Measurements from ENCODE around the gene HYLS1. TPM values are rescaled to one million over a fixed set of nuclear protein-coding genes. Genes with fewer than 3 reads are reported as not detected.
"Not testable (repeated sequence)": the region's sequence is repeated elsewhere in the genome, so short reads cannot be mapped to it uniquely, and the experiment has no call there.

Gene HYLS1
- total RNA-seq, 1 donor from 2014 or later, result 12.5 TPM

DNA sequence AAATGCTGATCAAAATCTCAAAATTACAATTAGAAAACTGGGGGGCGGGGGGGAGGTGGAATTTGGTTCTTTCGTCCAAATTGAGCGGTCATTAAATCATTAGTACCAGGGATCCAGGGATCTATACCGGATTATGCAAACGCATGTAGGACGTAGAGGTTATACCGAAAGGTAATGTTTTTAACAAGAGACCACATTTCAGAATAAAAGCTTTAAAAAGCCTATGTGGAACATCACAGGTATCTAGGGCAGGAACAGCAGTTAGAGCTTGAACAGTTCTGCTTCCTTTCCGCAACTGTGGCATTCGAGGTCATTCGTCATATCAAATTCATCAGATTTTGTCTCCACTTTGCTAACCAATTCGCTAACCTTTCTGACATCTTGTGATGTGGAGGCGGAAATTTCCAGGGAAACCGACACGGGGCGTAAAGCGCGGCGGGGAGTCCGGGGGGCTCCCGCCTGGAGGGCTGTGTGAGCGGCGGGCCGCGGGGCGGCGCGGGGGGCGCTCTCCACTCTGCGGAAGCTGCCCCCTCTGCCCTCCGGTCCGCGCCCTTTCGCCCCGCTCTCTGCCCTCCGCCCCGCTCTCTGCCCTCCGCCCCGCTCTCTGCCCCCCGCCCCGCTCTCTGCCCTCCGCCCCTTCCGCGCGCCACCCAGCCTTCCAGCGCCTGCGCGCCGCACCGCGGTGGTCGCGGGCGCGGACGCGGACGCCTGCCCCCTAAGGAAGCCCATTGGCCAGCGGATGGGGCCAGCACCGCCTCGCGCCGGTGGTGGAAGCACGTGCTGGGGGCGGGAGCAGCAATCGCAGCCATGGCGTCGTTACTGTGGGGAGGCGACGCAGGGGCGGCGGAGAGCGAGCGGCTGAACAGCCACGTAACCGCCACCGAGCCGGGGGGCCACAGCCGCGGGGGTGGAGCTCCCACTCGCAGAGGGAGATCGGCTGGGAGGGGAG, 16.5 kb downstream of the HYLS1 start, which contains the start of gene DDX25:
Gene DDX25, plus strand, starts transcription at position 798 of the 949 bp plus-strand sequence. Its CDS starts 10 bp downstream, at position 808.
- DNase-seq, result peak; percentile 75

DNA sequence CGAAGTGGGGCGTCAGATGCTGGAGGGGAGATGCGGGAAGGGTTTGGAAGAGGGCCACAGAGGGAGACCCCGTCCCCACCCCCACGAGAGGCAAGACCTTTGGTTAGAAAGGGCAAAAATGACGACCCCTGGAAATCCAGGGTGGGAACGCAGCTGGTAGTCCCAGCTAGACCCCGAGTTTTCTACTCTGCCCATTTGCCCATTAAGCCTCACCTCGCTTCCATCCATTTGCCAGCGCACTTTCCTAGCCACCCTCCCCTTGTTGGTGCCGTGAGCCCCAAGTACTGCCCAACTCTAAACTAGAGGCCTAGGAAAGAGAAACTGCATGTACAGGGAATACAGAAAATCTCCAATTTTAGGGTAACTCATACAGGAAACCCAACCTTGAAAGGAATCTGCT, 17.2 kb downstream of the HYLS1 start:
- DNase-seq, result no peak

GRCh38 chr11:125910226-125910849, 22.9 kb downstream of the HYLS1 start:
- no peak for DNase-seq

GRCh38 chr11:125914601-125915000, 27.1 kb downstream of the HYLS1 start:
- DNase-seq, result not testable (repeated sequence)

DNA sequence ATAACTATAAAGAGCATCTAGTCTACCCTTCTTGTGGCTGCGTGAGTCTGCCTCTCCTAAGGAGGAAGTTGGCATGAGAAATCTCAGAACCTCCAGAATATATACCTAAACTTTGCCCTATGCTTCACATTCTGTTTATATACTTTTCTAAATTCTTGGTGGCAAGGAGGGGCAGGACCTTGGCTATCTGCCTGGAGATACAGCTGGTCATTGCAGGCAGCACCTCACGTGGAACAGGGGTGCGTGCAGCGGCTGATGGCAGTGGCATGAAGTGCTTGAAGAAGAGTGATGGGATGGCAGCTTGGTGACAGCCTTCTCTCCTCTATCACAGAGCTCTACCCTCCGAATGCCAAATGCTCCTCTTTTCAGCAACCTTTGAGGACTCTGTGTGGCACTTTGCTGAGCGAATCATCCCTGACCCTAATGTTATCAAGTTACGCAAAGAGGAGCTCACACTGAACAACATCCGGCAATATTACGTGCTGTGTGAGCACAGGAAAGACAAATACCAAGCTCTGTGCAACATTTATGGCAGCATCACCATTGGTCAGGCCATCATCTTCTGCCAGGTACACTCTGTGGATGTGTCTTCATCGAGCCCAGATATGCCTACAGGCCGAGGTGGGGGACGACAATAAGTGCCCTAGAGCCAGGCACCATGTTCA, 29.3 kb downstream of the HYLS1 start:
- DNase-seq, result no peak

DNA sequence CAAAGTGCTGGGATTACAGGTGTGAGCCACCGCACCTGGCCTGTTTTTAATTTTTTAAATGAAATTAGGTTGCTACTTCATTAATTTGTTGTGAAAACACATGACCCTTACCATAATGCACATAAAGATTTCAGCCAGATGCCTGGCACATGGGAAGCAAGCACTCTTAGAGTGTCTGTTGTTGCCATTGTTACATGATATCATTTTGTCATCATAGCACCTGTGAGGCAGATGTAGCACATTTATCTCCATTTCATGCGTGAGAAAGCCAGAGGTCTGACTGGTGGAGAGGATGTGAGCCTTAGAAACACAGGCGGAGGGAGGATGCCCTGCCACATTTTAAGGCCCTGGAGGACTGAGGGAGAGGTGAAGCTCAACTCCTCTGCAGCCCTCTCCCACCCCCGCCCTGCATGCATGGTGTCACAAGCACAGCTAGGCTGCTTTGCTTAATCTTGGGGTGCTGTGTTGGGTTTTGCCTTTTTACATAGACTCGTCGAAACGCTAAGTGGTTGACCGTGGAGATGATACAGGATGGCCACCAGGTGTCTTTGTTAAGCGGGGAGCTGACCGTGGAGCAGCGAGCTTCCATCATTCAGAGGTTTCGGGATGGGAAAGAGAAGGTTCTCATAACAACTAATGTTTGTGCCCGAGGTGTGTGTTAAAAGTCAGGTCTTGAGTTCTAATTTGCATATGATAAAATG, 30.8 kb downstream of the HYLS1 start:
- no peak for DNase-seq

DNA sequence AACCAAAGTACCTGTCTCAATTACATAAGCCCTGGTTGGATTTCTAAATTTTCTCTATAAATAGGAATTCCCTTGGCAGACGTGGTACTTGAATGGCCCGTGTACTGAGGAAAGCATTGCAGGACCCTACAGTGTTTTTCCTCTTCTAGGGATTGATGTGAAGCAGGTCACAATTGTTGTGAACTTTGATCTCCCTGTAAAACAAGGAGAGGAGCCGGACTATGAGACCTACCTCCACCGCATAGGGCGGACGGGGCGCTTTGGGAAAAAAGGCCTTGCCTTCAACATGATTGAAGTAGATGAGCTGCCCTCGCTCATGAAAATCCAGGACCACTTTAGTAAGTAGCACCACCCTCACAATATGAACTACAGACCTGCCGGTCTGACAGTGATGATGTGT, 33.6 kb downstream of the HYLS1 start:
- DNase-seq, result no peak

DNA sequence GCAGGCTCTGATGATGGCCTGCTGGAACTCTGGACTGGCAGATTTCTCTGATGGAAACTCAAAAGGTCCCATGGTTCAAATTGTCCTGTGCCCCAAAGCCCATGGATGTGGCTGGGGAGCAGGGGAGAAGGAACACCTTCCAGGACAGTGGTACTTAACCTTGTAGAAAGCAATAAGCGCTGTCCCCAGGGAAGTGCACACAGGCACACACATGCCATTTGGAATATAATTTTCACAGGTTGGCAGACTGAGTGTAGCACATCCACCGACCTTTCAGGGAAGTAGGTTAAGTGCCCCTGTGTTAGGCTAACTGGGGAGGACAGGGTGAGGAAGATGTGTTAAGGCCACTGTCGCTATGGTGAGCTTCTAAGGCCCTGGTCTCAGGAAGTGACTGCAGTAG, 34.7 kb downstream of the HYLS1 start:
- no peak for DNase-seq

DNA sequence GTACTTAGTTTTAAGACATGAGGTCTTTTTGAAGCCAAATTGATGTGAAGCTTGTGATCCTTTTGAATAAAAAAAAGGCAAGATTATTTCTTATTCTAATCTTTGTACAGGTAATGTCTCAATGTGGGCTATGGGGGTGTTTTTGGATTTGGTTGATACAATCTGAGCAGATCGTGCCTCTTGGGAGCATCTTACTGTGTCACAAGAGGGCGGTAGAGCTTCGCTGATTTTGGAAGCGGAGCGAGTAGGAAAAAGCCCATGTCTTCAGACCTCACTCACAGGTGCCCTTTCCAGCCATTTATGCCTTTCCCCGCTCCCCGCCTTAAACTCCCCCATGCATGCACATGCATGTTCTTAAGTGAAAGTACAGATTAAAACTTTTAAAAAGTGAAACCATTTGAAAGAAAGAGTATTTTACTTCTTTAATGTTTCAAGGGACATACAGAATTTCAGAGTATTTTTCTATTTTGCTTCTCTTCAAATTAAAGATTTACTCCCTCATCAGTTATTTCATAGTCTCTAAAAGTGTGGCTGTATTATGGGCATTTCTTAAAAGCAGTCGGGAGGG, 35.6 kb downstream of the HYLS1 start:
- peak; percentile 17 for DNase-seq

GRCh38 chr11:125923633-125924032, 36.2 kb downstream of the HYLS1 start:
- no peak for DNase-seq

DNA sequence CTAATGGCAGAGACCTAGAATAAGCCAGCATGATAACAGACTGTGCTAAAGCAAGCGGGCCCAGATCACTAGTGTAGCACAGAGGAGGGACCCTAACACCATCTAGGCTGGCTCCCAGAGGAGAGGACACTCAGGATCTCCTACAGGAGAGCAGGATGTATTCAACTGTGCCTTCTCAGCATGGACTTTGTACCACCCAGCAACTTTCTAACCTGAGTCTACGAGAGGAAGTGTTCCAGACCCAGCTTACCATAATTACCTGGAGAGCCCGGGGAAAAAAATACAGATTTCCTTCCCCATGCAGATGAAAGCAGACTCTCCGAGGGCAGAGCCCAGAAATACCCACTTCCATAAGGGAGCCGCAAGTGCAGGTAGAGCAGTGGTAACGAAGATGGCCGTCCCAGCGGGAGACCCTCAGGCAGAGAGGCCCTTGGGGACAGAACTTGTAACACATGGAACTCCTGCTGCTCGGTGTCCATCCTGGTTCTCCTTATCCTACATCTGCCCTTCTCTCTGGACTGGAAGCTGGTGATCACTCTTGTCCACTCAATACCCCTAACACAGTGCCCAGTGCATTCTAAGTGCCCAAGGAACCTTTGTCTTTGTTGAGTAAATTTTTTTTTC, 37.0 kb downstream of the HYLS1 start:
- no peak for DNase-seq

DNA sequence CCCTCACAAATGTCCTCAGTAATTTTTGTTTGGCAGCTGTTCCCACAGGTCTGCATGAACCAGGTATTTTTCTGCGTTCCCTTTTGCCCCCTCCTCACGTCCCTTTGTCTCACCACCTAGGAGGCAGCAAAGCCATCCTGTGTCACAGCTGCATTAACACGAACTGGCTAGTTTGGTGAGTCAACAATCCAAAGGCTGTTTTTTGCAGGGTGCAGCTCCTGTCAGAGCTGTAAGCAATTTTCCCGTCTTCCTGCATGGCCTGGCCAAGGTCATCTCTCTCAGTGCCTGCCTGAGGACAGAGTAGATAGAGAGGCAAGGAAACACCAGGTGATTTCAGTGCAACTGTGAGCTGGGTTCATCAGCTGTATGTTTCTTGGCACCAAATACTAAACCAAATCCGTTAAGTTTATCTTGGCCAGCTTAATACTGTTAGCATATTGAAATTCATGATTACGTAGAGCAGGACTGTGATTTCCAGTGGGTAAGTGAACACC, 37.8 kb downstream of the HYLS1 start:
- DNase-seq, result no peak

DNA sequence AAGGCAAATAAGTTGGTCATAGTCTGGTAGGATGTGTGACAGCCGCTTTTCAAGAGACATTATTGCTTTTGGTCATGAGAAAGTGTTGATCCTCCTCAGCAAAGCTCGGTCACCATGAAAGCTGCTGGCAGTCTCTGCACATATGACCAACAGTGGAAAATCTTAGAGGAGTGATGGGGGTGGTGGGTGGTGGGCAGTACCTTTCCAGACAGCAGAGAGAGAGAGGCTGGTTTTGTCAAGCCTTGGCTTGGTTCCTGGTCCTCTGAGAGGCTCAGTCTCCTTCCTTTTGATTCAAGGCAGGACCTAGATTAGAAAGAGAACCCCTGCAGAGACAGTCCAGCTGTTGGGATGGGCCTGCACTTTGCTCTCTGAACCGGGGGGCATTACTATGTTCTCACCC, 38.3 kb downstream of the HYLS1 start:
- DNase-seq, result no peak

- DNase-seq, result no peak
Observed at GRCh38 chr11:125926682-125927081, 39.2 kb downstream of the HYLS1 start.

DNA sequence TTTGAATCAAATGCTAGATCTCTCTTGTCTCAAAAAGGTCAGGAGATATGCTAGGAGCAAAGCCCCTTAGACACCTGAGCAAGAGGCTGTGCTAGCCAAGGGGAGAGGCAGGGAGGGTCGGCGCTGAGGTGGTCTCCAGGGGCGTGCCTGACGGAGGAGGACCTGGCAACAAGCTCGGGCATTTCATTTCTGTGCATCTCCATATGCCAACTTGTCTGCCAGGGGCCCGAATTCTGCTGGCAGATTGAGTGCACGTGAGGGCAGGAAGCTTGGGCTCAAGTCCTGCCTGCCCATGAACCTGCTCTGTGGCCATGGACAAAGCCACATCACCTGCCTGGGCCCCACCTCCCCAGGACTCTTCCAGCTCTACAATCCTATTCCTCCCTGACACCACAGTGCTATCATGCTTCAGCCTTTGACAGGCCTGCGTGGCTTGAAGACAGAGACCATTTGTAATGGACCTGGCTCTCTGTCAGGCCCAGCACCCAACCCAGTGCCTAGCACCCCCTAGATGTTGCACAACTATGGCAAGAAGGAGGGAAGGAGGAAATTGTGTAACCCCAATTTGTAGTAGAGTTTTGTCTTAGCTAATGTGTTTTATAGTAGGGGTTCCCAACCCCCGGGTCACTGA, 42.1 kb downstream of the HYLS1 start:
- no peak for DNase-seq

GRCh38 chr11:125930076-125930450, 42.6 kb downstream of the HYLS1 start:
- no peak for DNase-seq

DNA sequence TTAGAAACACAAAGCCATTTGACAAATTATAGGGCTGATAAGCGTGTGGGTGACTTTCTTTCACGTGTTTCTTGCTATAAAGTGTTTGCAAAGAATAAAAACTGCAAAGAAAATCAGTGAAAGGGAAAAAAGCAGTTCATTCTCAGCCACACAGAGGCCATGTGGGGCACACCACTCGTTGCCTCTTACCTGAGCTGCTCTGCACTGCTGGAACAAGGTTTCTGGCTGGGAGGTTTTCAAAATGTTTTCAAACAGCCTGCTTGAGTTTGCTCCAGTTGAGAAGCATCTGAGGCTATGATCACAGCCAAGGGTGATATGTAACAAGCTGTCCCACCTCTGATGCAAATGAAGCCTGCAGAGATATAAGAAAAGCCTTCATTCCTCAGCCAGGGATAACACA, 43.6 kb downstream of the HYLS1 start:
- no peak for DNase-seq

GRCh38 chr11:125931668-125932067, 44.2 kb downstream of the HYLS1 start:
- no peak for DNase-seq

DNA sequence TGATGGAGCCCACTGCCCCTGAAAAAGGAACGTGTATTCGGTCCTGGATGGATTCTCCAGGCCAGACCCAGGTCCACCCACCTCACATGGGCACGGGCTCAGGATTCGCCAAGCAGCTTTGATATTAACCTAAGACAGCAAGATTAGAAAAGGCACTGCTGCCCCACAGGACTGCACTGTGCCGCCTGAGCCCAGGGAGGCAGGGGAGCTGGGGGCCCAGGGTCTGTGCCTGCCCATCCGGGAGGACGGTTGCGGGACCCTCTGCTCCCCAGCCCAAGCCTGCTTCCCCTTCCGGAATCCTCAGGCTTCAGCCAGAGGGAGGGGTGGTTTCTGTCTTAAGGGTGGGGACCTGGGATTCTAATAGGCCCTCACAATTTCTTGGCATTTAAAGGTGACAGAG, 44.8 kb downstream of the HYLS1 start:
- DNase-seq, result no peak

- no peak for DNase-seq
Observed at GRCh38 chr11:125933030-125933813, 45.8 kb downstream of the HYLS1 start.
